ENCODE results near the gene ZFAND2B.

DNA sequence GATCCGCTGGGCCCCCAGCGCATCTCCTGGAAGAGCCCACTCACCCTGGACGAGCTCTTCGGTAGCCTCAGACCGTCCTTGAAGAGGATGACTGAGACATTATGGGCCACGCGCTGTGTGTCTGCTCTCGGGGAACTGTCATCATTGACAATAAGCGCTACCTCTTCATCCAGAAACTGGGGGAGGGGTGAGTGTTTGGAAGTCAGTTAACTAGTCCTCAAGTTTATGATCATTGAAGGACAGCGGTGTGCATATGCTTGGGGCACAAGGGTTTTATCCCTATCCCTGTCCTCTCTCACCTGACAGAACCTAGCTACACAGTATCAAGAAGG, 39.3 kb downstream of the ZFAND2B start:
- TF ChIP-seq, protein P1, sequence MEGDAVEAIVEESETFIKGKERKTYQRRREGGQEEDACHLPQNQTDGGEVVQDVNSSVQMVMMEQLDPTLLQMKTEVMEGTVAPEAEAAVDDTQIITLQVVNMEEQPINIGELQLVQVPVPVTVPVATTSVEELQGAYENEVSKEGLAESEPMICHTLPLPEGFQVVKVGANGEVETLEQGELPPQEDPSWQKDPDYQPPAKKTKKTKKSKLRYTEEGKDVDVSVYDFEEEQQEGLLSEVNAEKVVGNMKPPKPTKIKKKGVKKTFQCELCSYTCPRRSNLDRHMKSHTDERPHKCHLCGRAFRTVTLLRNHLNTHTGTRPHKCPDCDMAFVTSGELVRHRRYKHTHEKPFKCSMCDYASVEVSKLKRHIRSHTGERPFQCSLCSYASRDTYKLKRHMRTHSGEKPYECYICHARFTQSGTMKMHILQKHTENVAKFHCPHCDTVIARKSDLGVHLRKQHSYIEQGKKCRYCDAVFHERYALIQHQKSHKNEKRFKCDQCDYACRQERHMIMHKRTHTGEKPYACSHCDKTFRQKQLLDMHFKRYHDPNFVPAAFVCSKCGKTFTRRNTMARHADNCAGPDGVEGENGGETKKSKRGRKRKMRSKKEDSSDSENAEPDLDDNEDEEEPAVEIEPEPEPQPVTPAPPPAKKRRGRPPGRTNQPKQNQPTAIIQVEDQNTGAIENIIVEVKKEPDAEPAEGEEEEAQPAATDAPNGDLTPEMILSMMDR (IDR thresholded peaks at IDR 0.05): no peak
- TF ChIP-seq, protein P2, sequence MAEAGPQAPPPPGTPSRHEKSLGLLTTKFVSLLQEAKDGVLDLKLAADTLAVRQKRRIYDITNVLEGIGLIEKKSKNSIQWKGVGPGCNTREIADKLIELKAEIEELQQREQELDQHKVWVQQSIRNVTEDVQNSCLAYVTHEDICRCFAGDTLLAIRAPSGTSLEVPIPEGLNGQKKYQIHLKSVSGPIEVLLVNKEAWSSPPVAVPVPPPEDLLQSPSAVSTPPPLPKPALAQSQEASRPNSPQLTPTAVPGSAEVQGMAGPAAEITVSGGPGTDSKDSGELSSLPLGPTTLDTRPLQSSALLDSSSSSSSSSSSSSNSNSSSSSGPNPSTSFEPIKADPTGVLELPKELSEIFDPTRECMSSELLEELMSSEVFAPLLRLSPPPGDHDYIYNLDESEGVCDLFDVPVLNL (CRISPR knock-in tag; IDR thresholded peaks at IDR 0.05; ENCODE audit: borderline replicate concordance, low read depth): no peak
- TF ChIP-seq CREB1 (CRISPR knock-in tag; IDR thresholded peaks at IDR 0.05) (no peak), ZNF263 (CRISPR knock-in tag; IDR thresholded peaks at IDR 0.05; ENCODE audit: low read depth) (no peak), TEAD4 (CRISPR knock-in tag; IDR thresholded peaks at IDR 0.05) (no peak)
